Glutamatergic neuron (in vitro differentiated cells): ENCODE results near the gene RPS6KA2. TPM values are rescaled to one million over a fixed set of nuclear protein-coding genes. Genes with fewer than 3 reads are reported as not detected.

ENCODE experiments used
- DNase-seq: peaks from one replicate; pipeline ENCODE4 v3.0.0; 2022
- H3K27ac Mint-ChIP-seq: one replicate; pipeline ENCODE4 v1.8.0; 2020; ENCODE audit warnings: mild to moderate bottlenecking, mixed read lengths, inconsistent platforms; ENCODE audit not compliant: unreplicated experiment
- H3K27me3 Mint-ChIP-seq: one replicate; pipeline ENCODE4 v1.8.0; 2020; ENCODE audit warnings: mild to moderate bottlenecking, moderate library complexity, mixed read lengths, inconsistent platforms; ENCODE audit not compliant: unreplicated experiment
- H3K36me3 Mint-ChIP-seq: one replicate; pipeline ENCODE4 v1.8.0; 2020; ENCODE audit warnings: mild to moderate bottlenecking, mixed read lengths, inconsistent platforms; ENCODE audit not compliant: unreplicated experiment
- H3K4me1 Mint-ChIP-seq: one replicate; pipeline ENCODE4 v1.8.0; 2020; ENCODE audit warnings: mild to moderate bottlenecking, low read depth, mixed read lengths, inconsistent platforms; ENCODE audit not compliant: unreplicated experiment
- H3K4me3 Mint-ChIP-seq: one replicate; pipeline ENCODE4 v1.8.0; 2020; ENCODE audit warnings: mild to moderate bottlenecking, mixed read lengths, inconsistent platforms; ENCODE audit not compliant: unreplicated experiment
- H3K9me3 Mint-ChIP-seq: one replicate; pipeline ENCODE4 v1.8.0; 2020; ENCODE audit warnings: mild to moderate bottlenecking, moderate library complexity, mixed read lengths, inconsistent platforms; ENCODE audit not compliant: unreplicated experiment
- total RNA-seq: library from RNA; stranded (reverse); fragmentation: NEBNext Ultra II Directional; extraction: Animal tissue kit (Norgen Biotek cat#: 25700); gene quantifications from one replicate; pipeline ENCODE4 v1.2.1, GENCODE V29; 2021; ENCODE audit not compliant: unreplicated experiment
- TF ChIP-seq, protein P1 (sequence below): fragments of 200-600 bp; sonication (generic); IDR thresholded peaks from one replicate; pipeline ENCODE4 v1.5.0; 2021; ENCODE audit not compliant: partially characterized antibody, unreplicated experiment

The RPS6KA2 gene
- total RNA-seq, 1 donor from 2014 or later, result 109 TPM

DNA sequence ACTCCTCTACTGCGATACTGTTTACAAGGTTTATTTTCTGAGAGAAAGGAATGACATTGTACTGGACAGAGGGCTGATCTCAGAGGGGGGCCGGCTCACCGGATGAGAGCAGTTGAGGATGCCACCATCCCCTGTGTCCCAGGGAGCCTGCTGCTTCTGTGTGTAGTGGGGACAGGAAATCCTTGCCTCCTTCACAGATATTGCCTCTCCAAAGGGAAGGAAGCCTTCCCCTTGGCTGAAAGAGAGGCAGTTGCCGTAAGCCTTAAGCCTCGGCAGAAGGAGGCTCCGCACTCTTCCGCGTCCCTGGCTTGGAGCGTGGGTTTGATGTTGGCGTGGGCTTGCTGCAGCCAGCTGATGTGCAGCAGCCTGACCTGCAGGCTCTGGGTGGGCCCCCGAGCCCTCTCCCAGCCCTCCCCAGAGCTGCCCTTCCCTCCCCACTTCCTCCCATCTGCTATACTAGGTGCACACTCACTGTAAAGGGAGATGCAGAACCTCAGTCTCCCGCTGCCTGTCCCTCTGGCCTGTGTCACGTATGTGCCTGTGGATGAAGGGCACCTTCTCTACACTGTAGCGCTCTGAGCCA is 45.7 kb upstream of the RPS6KA2 start:
- Mint-ChIP-seq H3K36me3 (no peaks in the 10 kb centered on the region), H3K9me3 (peaks cover 2% of the 10 kb centered on the region), H3K27me3 (no peaks in the 10 kb centered on the region), H3K4me1 (peaks cover 14% of the 10 kb centered on the region), H3K27ac (no peak overlapping the region), H3K4me3 (no peak overlapping the region)
- DNase-seq, result no peak
- TF ChIP-seq, protein P1, sequence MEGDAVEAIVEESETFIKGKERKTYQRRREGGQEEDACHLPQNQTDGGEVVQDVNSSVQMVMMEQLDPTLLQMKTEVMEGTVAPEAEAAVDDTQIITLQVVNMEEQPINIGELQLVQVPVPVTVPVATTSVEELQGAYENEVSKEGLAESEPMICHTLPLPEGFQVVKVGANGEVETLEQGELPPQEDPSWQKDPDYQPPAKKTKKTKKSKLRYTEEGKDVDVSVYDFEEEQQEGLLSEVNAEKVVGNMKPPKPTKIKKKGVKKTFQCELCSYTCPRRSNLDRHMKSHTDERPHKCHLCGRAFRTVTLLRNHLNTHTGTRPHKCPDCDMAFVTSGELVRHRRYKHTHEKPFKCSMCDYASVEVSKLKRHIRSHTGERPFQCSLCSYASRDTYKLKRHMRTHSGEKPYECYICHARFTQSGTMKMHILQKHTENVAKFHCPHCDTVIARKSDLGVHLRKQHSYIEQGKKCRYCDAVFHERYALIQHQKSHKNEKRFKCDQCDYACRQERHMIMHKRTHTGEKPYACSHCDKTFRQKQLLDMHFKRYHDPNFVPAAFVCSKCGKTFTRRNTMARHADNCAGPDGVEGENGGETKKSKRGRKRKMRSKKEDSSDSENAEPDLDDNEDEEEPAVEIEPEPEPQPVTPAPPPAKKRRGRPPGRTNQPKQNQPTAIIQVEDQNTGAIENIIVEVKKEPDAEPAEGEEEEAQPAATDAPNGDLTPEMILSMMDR, result no peak

DNA sequence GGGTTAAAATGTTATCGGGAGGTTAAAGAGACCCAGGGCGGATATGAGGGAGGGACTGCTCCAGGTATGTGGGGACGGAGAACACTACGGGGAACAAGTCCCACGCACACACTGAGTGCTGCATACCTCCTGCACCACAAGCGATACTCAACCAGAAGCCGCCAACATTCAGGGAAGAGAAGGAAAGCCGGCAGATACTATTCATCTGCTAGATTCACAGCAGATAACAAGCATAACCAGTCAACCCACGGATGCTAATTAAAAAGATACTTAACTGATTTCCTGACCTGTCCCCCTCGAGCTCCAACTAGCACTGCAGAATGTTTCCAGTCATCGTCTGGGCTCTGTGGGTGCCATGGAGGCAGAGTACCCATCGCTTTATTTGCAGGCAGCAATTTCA is 45.1 kb upstream of the RPS6KA2 start:
- H3K27ac Mint-ChIP-seq, result no peak overlapping the region
- peaks cover 2% of the 10 kb centered on the region for H3K9me3 Mint-ChIP-seq
- no peak overlapping the region for H3K4me3 Mint-ChIP-seq
- H3K27me3 Mint-ChIP-seq, result no peaks in the 10 kb centered on the region
- peaks cover 14% of the 10 kb centered on the region for H3K4me1 Mint-ChIP-seq
- TF ChIP-seq, protein P1, result no peak
- DNase-seq, result no peak
- no peaks in the 10 kb centered on the region for H3K36me3 Mint-ChIP-seq

DNA sequence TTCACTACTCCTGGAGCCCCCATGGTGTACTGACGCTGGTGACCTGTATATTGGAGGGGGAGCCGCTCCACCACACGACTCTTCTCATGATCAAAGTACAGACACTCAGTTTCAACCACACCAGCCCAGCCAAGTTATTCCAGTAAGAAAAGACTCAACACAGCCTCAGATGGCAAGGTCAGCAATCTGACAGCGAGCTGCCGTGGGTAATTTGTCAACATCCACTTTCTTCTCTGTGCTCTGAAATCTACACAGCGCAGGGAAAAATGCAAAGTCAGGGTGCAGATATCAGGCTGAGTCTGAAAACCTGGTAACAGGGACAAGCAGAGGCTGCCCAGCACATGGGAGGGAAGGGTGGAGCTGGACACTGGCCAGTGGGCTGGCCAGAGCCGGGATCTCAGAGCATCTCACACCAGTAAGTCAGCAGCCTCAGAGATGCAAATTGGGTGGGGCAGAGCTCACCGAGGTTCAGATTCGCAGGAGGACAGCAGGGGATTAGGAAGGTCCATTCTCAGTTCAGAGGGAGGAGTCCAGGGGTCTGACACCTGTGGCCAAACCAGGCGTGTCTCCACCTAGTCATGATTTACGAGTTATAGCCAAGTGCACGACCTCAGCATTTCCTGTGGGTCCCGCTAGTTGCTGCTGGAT is 44.5 kb upstream of the RPS6KA2 start:
- Mint-ChIP-seq H3K9me3 (peaks cover 2% of the 10 kb centered on the region), H3K27ac (no peak overlapping the region), H3K36me3 (no peaks in the 10 kb centered on the region), H3K4me3 (no peak overlapping the region), H3K27me3 (no peaks in the 10 kb centered on the region), H3K4me1 (peaks cover 14% of the 10 kb centered on the region)
- TF ChIP-seq, protein P1, result no peak
- no peak for DNase-seq

- H3K36me3 Mint-ChIP-seq, result no peaks in the 10 kb centered on the region
- no peak overlapping the region for H3K27ac Mint-ChIP-seq
Observed at GRCh38 chr6:166670894-166671293, 43.8 kb upstream of the RPS6KA2 start.

GRCh38 chr6:166670013-166670412 is 43.0 kb upstream of the RPS6KA2 start:
- H3K36me3 Mint-ChIP-seq, result no peaks in the 10 kb centered on the region
- H3K27ac Mint-ChIP-seq, result no peak overlapping the region
- DNase-seq, result no peak
- no peaks in the 10 kb centered on the region for H3K27me3 Mint-ChIP-seq
- TF ChIP-seq, protein P1, result no peak
- peaks cover 14% of the 10 kb centered on the region for H3K4me1 Mint-ChIP-seq
- H3K4me3 Mint-ChIP-seq, result no peak overlapping the region
- peaks cover 2% of the 10 kb centered on the region for H3K9me3 Mint-ChIP-seq

More at GRCh38 chr6:166670894-166671293, 43.8 kb upstream of the RPS6KA2 start:
- H3K4me3 Mint-ChIP-seq, result no peak overlapping the region
- H3K27me3 Mint-ChIP-seq, result no peaks in the 10 kb centered on the region
- H3K4me1 Mint-ChIP-seq, result peaks cover 14% of the 10 kb centered on the region
- no peak for DNase-seq
- peaks cover 2% of the 10 kb centered on the region for H3K9me3 Mint-ChIP-seq
- TF ChIP-seq, protein P1, result no peak
